ENCODE measurements around the gene HYAL3. TPM values are rescaled to one million over a fixed set of nuclear protein-coding genes. Genes with fewer than 3 reads are reported as not detected.

Gene HYAL3
- total and polyA plus RNA-seq, 2 of the 13 experiments (the other 11 are each of a cell fraction or from before 2014, with no cell fraction given) = 5.5 to 10.4 TPM

- TF ChIP-seq, protein P1, sequence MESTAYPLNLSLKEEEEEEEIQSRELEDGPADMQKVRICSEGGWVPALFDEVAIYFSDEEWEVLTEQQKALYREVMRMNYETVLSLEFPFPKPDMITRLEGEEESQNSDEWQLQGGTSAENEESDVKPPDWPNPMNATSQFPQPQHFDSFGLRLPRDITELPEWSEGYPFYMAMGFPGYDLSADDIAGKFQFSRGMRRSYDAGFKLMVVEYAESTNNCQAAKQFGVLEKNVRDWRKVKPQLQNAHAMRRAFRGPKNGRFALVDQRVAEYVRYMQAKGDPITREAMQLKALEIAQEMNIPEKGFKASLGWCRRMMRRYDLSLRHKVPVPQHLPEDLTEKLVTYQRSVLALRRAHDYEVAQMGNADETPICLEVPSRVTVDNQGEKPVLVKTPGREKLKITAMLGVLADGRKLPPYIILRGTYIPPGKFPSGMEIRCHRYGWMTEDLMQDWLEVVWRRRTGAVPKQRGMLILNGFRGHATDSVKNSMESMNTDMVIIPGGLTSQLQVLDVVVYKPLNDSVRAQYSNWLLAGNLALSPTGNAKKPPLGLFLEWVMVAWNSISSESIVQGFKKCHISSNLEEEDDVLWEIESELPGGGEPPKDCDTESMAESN (CRISPR knock-in tag; conservative IDR thresholded peaks at IDR 0.05) = peak; percentile 56; the same call in 1 of the 2 replicates
- TF ChIP-seq NR2F1 (CRISPR knock-in tag; IDR thresholded peaks at IDR 0.05) (peak in 1 of 2 experiments; percentile 49; a peak in 1 of 4 replicates), ZNF124 (CRISPR knock-in tag; IDR thresholded peaks at IDR 0.05) (0 out of 2 replicates have a peak, but pooled peaks have one; percentile 36), GFI1 (CRISPR knock-in tag; IDR thresholded peaks at IDR 0.05; ENCODE audit: borderline replicate concordance) (no peak), ZBTB21 (CRISPR knock-in tag; IDR thresholded peaks at IDR 0.05) (no peak), THRA (CRISPR knock-in tag; IDR thresholded peaks at IDR 0.05; ENCODE audit: borderline replicate concordance) (peak; percentile 90), JUNB (CRISPR knock-in tag; IDR thresholded peaks at IDR 0.05; ENCODE audit: borderline replicate concordance) (no peak), ZFX (CRISPR knock-in tag; IDR thresholded peaks at IDR 0.05; ENCODE audit: low read depth) (peak; percentile 13; the same call in 1 of the 2 replicates), MXD3 (CRISPR knock-in tag; IDR thresholded peaks at IDR 0.05) (no peak), MED1 (CRISPR knock-in tag; IDR thresholded peaks at IDR 0.05) (peak; percentile 45; the same call in 1 of the 2 replicates), ZNF263 (CRISPR knock-in tag; IDR thresholded peaks at IDR 0.05) (0 out of 2 replicates have a peak, but pooled peaks have one; percentile 15), SSRP1 (CRISPR knock-in tag; IDR thresholded peaks at IDR 0.05) (peak; percentile 86; the same call in 1 of the 2 replicates), CHD4 (IDR thresholded peaks at IDR 0.05; ENCODE audit: borderline replicate concordance, low read length) (no peak), FOXP4 (CRISPR knock-in tag; IDR thresholded peaks at IDR 0.05) (peak; percentile 54), ATF1 (CRISPR knock-in tag; IDR thresholded peaks at IDR 0.05) (peak; percentile 44; the same call in 1 of the 2 replicates)
- TF ChIP-seq, protein P2, sequence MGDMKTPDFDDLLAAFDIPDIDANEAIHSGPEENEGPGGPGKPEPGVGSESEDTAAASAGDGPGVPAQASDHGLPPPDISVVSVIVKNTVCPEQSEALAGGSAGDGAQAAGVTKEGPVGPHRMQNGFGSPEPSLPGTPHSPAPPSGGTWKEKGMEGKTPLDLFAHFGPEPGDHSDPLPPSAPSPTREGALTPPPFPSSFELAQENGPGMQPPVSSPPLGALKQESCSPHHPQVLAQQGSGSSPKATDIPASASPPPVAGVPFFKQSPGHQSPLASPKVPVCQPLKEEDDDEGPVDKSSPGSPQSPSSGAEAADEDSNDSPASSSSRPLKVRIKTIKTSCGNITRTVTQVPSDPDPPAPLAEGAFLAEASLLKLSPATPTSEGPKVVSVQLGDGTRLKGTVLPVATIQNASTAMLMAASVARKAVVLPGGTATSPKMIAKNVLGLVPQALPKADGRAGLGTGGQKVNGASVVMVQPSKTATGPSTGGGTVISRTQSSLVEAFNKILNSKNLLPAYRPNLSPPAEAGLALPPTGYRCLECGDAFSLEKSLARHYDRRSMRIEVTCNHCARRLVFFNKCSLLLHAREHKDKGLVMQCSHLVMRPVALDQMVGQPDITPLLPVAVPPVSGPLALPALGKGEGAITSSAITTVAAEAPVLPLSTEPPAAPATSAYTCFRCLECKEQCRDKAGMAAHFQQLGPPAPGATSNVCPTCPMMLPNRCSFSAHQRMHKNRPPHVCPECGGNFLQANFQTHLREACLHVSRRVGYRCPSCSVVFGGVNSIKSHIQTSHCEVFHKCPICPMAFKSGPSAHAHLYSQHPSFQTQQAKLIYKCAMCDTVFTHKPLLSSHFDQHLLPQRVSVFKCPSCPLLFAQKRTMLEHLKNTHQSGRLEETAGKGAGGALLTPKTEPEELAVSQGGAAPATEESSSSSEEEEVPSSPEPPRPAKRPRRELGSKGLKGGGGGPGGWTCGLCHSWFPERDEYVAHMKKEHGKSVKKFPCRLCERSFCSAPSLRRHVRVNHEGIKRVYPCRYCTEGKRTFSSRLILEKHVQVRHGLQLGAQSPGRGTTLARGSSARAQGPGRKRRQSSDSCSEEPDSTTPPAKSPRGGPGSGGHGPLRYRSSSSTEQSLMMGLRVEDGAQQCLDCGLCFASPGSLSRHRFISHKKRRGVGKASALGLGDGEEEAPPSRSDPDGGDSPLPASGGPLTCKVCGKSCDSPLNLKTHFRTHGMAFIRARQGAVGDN (CRISPR knock-in tag; IDR thresholded peaks at IDR 0.05) = peak; percentile 71
Measured at GRCh38 chr3:50271314-50271936, 27.8 kb downstream of the HYAL3 start (continued).
